GM19035 (cell line): ENCODE results near the gene CAT.

Source experiments
- ATAC-seq: cut with Tn5 transposase; IDR thresholded peaks from one replicate; pipeline ENCODE4 v1.9.1; 2021; ENCODE audit not compliant: unreplicated experiment

CAT gene

GRCh38 chr11:34521265-34521664 lies 82.5 kb downstream of the CAT start:
- ATAC-seq, result no peak
